ENCODE results near the gene PRIMA1. TPM values are rescaled to one million over a fixed set of nuclear protein-coding genes. Genes with fewer than 3 reads are reported as not detected.

The PRIMA1 gene
- total RNA-seq, 2 experiments from 2014 or later = not detected

DNA sequence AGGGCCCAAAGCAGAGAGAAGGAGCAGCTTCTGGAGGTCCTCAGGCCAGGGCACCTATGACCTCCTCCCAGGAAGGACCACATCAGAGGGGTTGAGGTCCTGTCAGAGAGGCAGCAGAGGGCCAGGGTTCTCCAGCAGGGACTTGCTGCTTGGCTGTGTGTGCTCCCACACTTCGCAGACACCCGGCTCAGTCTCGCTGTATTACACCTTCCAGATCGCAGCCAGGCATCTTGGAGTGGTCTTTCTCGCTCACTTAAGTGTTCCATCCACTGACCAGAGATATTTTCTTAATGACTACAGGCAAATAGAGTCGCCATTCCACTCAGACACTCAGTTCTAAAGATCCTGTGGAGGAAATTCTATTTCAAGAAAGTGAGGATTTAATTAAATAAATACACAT is 84.3 kb downstream of the PRIMA1 start:
- no peak for ATAC-seq
- CTCF ChIA-PET = no interaction called here
- Mint-ChIP-seq H3K27me3 (peaks cover 9% of the 10 kb centered on the region), H3K27ac (no peak overlapping the region), H3K4me1 (ENCODE audit: low read depth) (no peaks in the 10 kb centered on the region), H3K9me3 (peaks cover 4% of the 10 kb centered on the region), H3K4me3 (no peak overlapping the region), H3K36me3 (ENCODE audit: low read depth) (no peaks in the 10 kb centered on the region)
- no peak for DNase-seq
- POLR2A ChIA-PET = no interaction called here
- intact Hi-C loops (cut with micrococcal nuclease) = no loop called here
- TF ChIP-seq, protein P1, sequence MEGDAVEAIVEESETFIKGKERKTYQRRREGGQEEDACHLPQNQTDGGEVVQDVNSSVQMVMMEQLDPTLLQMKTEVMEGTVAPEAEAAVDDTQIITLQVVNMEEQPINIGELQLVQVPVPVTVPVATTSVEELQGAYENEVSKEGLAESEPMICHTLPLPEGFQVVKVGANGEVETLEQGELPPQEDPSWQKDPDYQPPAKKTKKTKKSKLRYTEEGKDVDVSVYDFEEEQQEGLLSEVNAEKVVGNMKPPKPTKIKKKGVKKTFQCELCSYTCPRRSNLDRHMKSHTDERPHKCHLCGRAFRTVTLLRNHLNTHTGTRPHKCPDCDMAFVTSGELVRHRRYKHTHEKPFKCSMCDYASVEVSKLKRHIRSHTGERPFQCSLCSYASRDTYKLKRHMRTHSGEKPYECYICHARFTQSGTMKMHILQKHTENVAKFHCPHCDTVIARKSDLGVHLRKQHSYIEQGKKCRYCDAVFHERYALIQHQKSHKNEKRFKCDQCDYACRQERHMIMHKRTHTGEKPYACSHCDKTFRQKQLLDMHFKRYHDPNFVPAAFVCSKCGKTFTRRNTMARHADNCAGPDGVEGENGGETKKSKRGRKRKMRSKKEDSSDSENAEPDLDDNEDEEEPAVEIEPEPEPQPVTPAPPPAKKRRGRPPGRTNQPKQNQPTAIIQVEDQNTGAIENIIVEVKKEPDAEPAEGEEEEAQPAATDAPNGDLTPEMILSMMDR (IDR thresholded peaks at IDR 0.05) = no peak

DNA sequence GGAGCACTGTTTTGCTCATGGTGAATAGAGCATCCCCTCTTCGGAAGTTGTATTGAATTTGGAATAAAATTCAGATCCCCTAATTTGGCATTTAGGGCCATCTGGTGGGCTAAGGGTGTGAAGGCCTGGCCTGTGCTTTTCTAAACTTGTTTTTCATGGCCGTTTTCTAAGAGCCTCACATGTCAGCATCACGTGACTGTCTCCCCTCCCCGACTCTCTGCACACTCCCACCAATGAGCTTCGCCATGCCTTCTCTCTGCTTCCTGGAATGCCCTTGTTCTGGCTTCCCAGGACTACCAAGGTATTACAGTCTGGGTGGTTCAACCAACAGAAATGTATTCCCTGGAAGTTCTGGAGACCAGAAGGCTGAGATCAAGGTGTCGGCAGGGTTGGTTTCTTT is 85.3 kb downstream of the PRIMA1 start:
- H3K4me3 Mint-ChIP-seq = no peak overlapping the region
- TF ChIP-seq, protein P1 (IDR thresholded peaks at IDR 0.05) = no peak
- peaks cover 6% of the 10 kb centered on the region for H3K9me3 Mint-ChIP-seq
- DNase-seq = no peak
- peaks cover 9% of the 10 kb centered on the region for H3K27me3 Mint-ChIP-seq
- ChIA-PET CTCF (no interaction called here), POLR2A (no interaction called here)
- H3K4me1 Mint-ChIP-seq (ENCODE audit: low read depth) = no peaks in the 10 kb centered on the region
- H3K36me3 Mint-ChIP-seq (ENCODE audit: low read depth) = no peaks in the 10 kb centered on the region
- no peak overlapping the region for H3K27ac Mint-ChIP-seq
- no peak for ATAC-seq
- intact Hi-C loops (cut with micrococcal nuclease) = no loop called here

GRCh38 chr14:93701562-93701961 is 86.7 kb downstream of the PRIMA1 start:
- Mint-ChIP-seq H3K27ac (no peak overlapping the region), H3K9me3 (peaks cover 6% of the 10 kb centered on the region), H3K27me3 (peaks cover 9% of the 10 kb centered on the region), H3K4me1 (ENCODE audit: low read depth) (no peaks in the 10 kb centered on the region), H3K4me3 (no peak overlapping the region), H3K36me3 (ENCODE audit: low read depth) (no peaks in the 10 kb centered on the region)
- ChIA-PET POLR2A (no interaction called here), CTCF (no interaction called here)
- ATAC-seq = no peak
- TF ChIP-seq, protein P1 (IDR thresholded peaks at IDR 0.05) = no peak
- intact Hi-C loops (cut with micrococcal nuclease) = no loop called here
- no peak for DNase-seq

DNA sequence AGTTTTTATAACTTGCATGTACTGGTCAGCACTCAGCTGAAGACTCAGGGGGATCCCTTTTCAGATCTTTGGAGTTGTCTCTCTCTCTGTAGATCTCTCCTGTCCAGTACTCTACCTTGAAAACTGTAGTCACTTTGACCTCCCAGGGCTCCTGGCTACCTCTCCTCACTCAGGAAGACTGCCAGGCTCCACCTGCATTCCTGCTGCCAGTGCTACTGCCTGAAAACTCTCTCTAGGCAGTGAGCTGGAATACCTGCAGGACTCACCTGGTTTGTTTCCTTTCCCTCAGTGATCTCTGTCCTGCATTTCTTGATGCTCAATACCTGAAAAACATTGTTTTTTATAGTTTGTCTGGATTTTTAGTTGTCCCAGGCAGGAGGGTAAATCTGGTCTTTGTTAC is 87.4 kb downstream of the PRIMA1 start:
- intact Hi-C loops (cut with micrococcal nuclease) = no loop called here
- ChIA-PET POLR2A (no interaction called here), CTCF (no interaction called here)
- Mint-ChIP-seq H3K4me3 (no peak overlapping the region), H3K36me3 (ENCODE audit: low read depth) (no peaks in the 10 kb centered on the region), H3K4me1 (ENCODE audit: low read depth) (no peaks in the 10 kb centered on the region), H3K27ac (no peak overlapping the region), H3K9me3 (peaks cover 6% of the 10 kb centered on the region), H3K27me3 (peaks cover 9% of the 10 kb centered on the region)
- TF ChIP-seq, protein P1 (IDR thresholded peaks at IDR 0.05) = no peak
- DNase-seq (no peak), ATAC-seq (no peak)

DNA sequence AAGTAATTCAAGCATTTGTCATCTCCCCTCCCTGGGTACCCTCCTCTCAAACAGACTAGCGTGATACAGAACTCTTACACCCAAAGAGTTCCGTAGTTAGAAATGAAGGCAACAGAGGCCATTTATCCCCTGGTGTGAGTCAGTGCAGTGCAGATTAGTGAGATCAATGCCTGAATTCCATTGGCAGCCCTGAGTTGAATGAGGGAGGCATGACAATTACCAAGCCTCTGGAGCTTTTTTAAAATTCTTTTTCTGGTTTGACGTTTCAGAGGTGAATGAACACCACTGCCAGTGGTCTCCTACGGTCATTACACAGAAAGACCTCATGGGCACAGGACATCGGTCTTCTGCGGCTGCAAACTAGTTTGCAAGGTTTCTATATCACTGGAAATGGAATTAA is 94.4 kb downstream of the PRIMA1 start:
- peaks cover 11% of the 10 kb centered on the region for H3K27me3 Mint-ChIP-seq
- peaks cover 2% of the 10 kb centered on the region for H3K9me3 Mint-ChIP-seq
- intact Hi-C loops (cut with micrococcal nuclease) = no loop called here
- CTCF ChIA-PET = no interaction called here
- no peak overlapping the region for H3K4me3 Mint-ChIP-seq
- H3K27ac Mint-ChIP-seq = no peak overlapping the region
- TF ChIP-seq, protein P1 (IDR thresholded peaks at IDR 0.05) = no peak
- POLR2A ChIA-PET = no interaction called here
- no peak for ATAC-seq
- no peak for DNase-seq
- no peaks in the 10 kb centered on the region for H3K36me3 Mint-ChIP-seq (ENCODE audit: low read depth)
- H3K4me1 Mint-ChIP-seq (ENCODE audit: low read depth) = no peaks in the 10 kb centered on the region

Measured in activated CD8-positive, alpha-beta T cell treated with anti-CD3 and anti-CD28 coated beads for 36 hours (primary cell).